SK-N-SH (cell line): Measurements from ENCODE around the gene MAGI3. TPM values are rescaled to one million over a fixed set of nuclear protein-coding genes. Genes with fewer than 3 reads are reported as not detected.

ENCODE experiments used
- CTCF ChIA-PET: fragments of 300-600, 350-600 bp; formaldehyde crosslinking; extraction: SDS; loops from one replicate; lab custom pipeline; 2021; lab: Yijun Ruan, JAX
- POLR2A ChIA-PET: fragments of 350-600 bp; sonication (Branson Sonifier 250); formaldehyde crosslinking; extraction: SDS; loops from one replicate; lab custom pipeline; 2020; ENCODE audit warnings: antibody characterized with exemption, inconsistent platforms; lab: Yijun Ruan, JAX
- DNase-seq: peaks from one replicate; pipeline ENCODE4 v3.0.0; 2012
- H2AFZ ChIP-seq: fragments of 200-600 bp; sonication (generic); 2 replicates; pipeline ENCODE4 v1.8.1; 2016; ENCODE audit warnings: antibody characterized with exemption, mild to moderate bottlenecking, low read depth
- H3F3A ChIP-seq: fragments of 200-600 bp; sonication (generic); replicated peaks from 2 replicates; pipeline ENCODE3; 2016; ENCODE audit warnings: antibody characterized with exemption, mild to moderate bottlenecking; ENCODE audit not compliant: insufficient read depth
- H3K27ac ChIP-seq, 2 experiments: fragments of 200-500 bp in 1 of 2; fragments of 200-600 bp in 1 of 2; sonication (Bioruptor generic) in 1 of 2; sonication (generic), shearing (Covaris generic) in 1 of 2; 2 replicates each; pipeline versions ENCODE4 v1.5.1 to v1.6.1; 2014 to 2016; ENCODE audit warnings: low read depth in 2 of 2, inconsistent platforms in 1 of 2, low read length in 1 of 2, mild to moderate bottlenecking in 1 of 2, mixed read lengths in 1 of 2
- H3K27me3 ChIP-seq: fragments of 200-600 bp; sonication (generic), shearing (Covaris generic); 2 replicates; pipeline ENCODE4 v1.6.1; 2016; ENCODE audit warnings: mixed run types; ENCODE audit not compliant: insufficient read depth
- H3K36me3 ChIP-seq, 2 experiments: fragments of 200-500 bp in 1 of 2; fragments of 200-600 bp in 1 of 2; sonication (Bioruptor generic) in 1 of 2; sonication (generic) in 1 of 2; replicated peaks in 1 of 2; 2 replicates each; pipeline versions ENCODE3 to v1.5.1; 2014 to 2016; ENCODE audit warnings: low read length in 1 of 2, mild to moderate bottlenecking in 1 of 2; ENCODE audit not compliant: insufficient read depth in 2 of 2, control insufficient read depth in 1 of 2
- H3K4me1 ChIP-seq, 2 experiments: fragments of 200-500 bp in 1 of 2; fragments of 200-600 bp in 1 of 2; sonication (Bioruptor generic) in 1 of 2; sonication (generic), shearing (Covaris generic) in 1 of 2; 2 replicates each; pipeline versions ENCODE4 v1.5.1 to v1.6.1; 2014 to 2016; ENCODE audit warnings: low read depth in 1 of 2, low read length in 1 of 2, mixed run types in 1 of 2; ENCODE audit not compliant: insufficient read depth in 2 of 2, control insufficient read depth in 1 of 2
- H3K4me2 ChIP-seq: fragments of 200-600 bp; sonication (generic), shearing (Covaris generic); 2 replicates; pipeline ENCODE4 v1.6.1; 2017; ENCODE audit warnings: mixed run types
- H3K4me3 ChIP-seq, 2 experiments: fragments of 200-500 bp in 1 of 2; fragments of 200-600 bp in 1 of 2; sonication (Bioruptor generic) in 1 of 2; sonication (generic), shearing (Covaris generic) in 1 of 2; 2 replicates each; pipeline versions ENCODE4 v1.5.1 to v1.8.1; 2014 to 2016; ENCODE audit warnings: low read depth in 2 of 2, inconsistent platforms in 1 of 2, low read length in 1 of 2, mild to moderate bottlenecking in 1 of 2, mixed read lengths in 1 of 2, moderate library complexity in 1 of 2
- H3K79me2 ChIP-seq: fragments of 200-600 bp; sonication (generic); 2 replicates; pipeline ENCODE4 v1.8.1; 2017; ENCODE audit warnings: mild to moderate bottlenecking; ENCODE audit not compliant: insufficient read depth
- H3K9ac ChIP-seq: fragments of 200-600 bp; sonication (generic); 2 replicates; pipeline ENCODE4 v1.6.1; 2017; ENCODE audit warnings: mixed run types
- H3K9me2 ChIP-seq: fragments of 200-600 bp; sonication (generic); 2 replicates; pipeline ENCODE4 v1.6.1; 2017; ENCODE audit warnings: mixed run types
- H3K9me3 ChIP-seq: fragments of 200-600 bp; sonication (generic); 2 replicates; pipeline ENCODE4 v1.6.1; 2017; ENCODE audit warnings: mixed run types, mild to moderate bottlenecking, moderate library complexity
- H4K20me1 ChIP-seq: fragments of 200-600 bp; sonication (generic); 2 replicates; pipeline ENCODE4 v1.6.1; 2017; ENCODE audit warnings: mild to moderate bottlenecking, mixed run types; ENCODE audit not compliant: insufficient read depth
- CHD2 ChIP-seq: fragments of 150-350 bp; IDR thresholded peaks from 2 replicates; pipeline ENCODE4 v1.6.1; 2018; ENCODE audit warnings: low read length; ENCODE audit not compliant: partially characterized antibody
- CTCF ChIP-seq: fragments of 200-600 bp; sonication (generic); IDR thresholded peaks from 2 replicates; pipeline ENCODE4 v1.6.1; 2017; ENCODE audit warnings: antibody characterized with exemption, mild to moderate bottlenecking, moderate library complexity
- EZH2phosphoT487 ChIP-seq: fragments of 200-600 bp; sonication (generic); IDR thresholded peaks from 2 replicates; pipeline ENCODE4 v1.6.1; 2017; ENCODE audit warnings: low read depth, mixed run types, mild to moderate bottlenecking, antibody characterized with exemption, moderate library complexity, borderline replicate concordance
- FOXM1 ChIP-seq: IDR thresholded peaks from 2 replicates; pipeline ENCODE4 v1.4.0; 2012; ENCODE audit warnings: low read depth, mild to moderate bottlenecking
- GABPA ChIP-seq: IDR thresholded peaks from 2 replicates; pipeline ENCODE4 v1.4.0; 2012; ENCODE audit warnings: low read depth, mild to moderate bottlenecking
- MXI1 ChIP-seq: IDR thresholded peaks from 2 replicates; pipeline ENCODE4 v1.6.1; 2012; ENCODE audit warnings: mild to moderate bottlenecking, low read depth, low read length, improper control_type of control experiment
- NFIC ChIP-seq: IDR thresholded peaks from 2 replicates; pipeline ENCODE4 v1.4.0; 2012; ENCODE audit warnings: borderline replicate concordance
- PBX3 ChIP-seq: IDR thresholded peaks from 2 replicates; pipeline ENCODE4; 2012
- POLR2AphosphoS5 ChIP-seq: IDR thresholded peaks from 2 replicates; pipeline ENCODE4 v1.6.1; 2012; ENCODE audit warnings: low read depth, low read length
- RCOR1 ChIP-seq: fragments of 150-350 bp; IDR thresholded peaks from 2 replicates; pipeline ENCODE4 v1.6.1; 2017; ENCODE audit warnings: antibody characterized with exemption, low read length
- RFX5 ChIP-seq: IDR thresholded peaks from 2 replicates; pipeline ENCODE4 v1.6.1; 2012; ENCODE audit warnings: mild to moderate bottlenecking, improper control_type of control experiment, low read length
- SIN3A ChIP-seq: IDR thresholded peaks from 2 replicates; pipeline ENCODE4 v1.6.1; 2012; ENCODE audit warnings: low read depth, mild to moderate bottlenecking, low read length, moderate library complexity, borderline replicate concordance
- SMC3 ChIP-seq: IDR thresholded peaks from 2 replicates; pipeline ENCODE4 v1.6.1; 2012; ENCODE audit warnings: low read depth, low read length, improper control_type of control experiment
- TAF1 ChIP-seq: IDR thresholded peaks from 2 replicates; pipeline ENCODE4 v1.6.1; 2012; ENCODE audit warnings: low read depth, mild to moderate bottlenecking, low read length, moderate library complexity, borderline replicate concordance
- TCF12 ChIP-seq: IDR thresholded peaks from 2 replicates; pipeline ENCODE4 v1.4.0; 2012
- USF2 ChIP-seq: fragments of 150-350 bp; IDR thresholded peaks from 2 replicates; pipeline ENCODE4 v1.6.1; 2017; ENCODE audit warnings: antibody characterized with exemption, low read length, low read depth, borderline replicate concordance
- YY1 ChIP-seq: IDR thresholded peaks from 2 replicates; pipeline ENCODE4 v1.4.0; 2012; ENCODE audit warnings: low read depth, mild to moderate bottlenecking
- WGBS: methylation state at CpG from one replicate; pipeline ENCODE4 v1.1.6; 2017; ENCODE audit warnings: low lambda C conversion rate; 5-methylcytosine and 5-hydroxymethylcytosine counted together
- polyA plus RNA-seq, 3 experiments: library from polyadenylated mRNA; depleted of rRNA; stranded (reverse); fragments of >200 nt; gene quantifications; 2 replicates each; pipeline ENCODE4 v1.2.3, GENCODE V29; 2012

The MAGI3 gene
- polyA plus RNA-seq, 1 of the 3 experiments (the other 2 are of a cell fraction), result 2.9 TPM

DNA sequence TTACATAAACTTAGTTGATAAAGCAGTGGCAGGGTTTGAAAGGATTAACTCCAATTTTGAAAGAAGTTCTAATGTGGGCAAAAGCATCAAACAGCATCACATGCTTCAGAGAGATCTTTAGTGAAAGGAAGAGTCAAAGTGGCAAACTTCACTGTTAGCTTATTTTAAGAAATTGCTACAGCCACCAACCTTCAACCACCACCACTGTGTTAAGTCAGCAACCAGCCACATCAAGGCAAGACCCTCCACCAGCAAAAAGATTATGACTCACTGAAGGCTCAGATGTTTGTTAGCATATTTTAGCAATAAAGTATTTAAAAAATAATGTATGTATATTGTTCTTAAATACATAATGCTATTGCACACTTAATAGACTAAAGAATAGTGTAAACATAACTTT lies 21.3 kb upstream of the MAGI3 start:
- TF ChIP-seq USF2, result no peak

GRCh38 chr1:113369699-113370098 lies 20.6 kb upstream of the MAGI3 start:
- ChIA-PET POLR2A (no interaction called here), CTCF (no interaction called here)
- Histone ChIP-seq H3K36me3 (no peaks in the 10 kb centered on the region), H3F3A (no peaks in the 10 kb centered on the region), H3K27ac (no peak overlapping the region), H3K9me2 (no peaks in the 10 kb centered on the region), H3K4me1 (peaks cover 0 to 3% of the 10 kb centered on the region in 2 experiments; a peak in 1 of 4 replicates), H4K20me1 (no peaks in the 10 kb centered on the region), H3K27me3 (no peaks in the 10 kb centered on the region), H3K9ac (no peak overlapping the region), H3K79me2 (no peaks in the 10 kb centered on the region), H3K9me3 (no peaks in the 10 kb centered on the region), H3K4me2 (no peak overlapping the region), H3K4me3 (no peak overlapping the region), H2AFZ (no peak overlapping the region)
- WGBS, result 86% methylated on average over 1 of the region's 1 CpG
- no peak for TF ChIP-seq PBX3
- TF ChIP-seq GABPA, result no peak
- no peak for TF ChIP-seq FOXM1
- no peak for TF ChIP-seq CHD2
- no peak for TF ChIP-seq TCF12
- no peak for TF ChIP-seq POLR2AphosphoS5
- no peak for TF ChIP-seq NFIC
- TF ChIP-seq SMC3, result no peak
- no peak for TF ChIP-seq CTCF
- TF ChIP-seq RCOR1, result no peak
- no peak for TF ChIP-seq YY1
- no peak for TF ChIP-seq SIN3A
- TF ChIP-seq EZH2phosphoT487, result no peak
- TF ChIP-seq RFX5, result no peak
- no peak for TF ChIP-seq MXI1
- TF ChIP-seq TAF1, result no peak
- no peak for DNase-seq

More for the DNA sequence above, 21.3 kb upstream of the MAGI3 start:
- no peaks in the 10 kb centered on the region for H3K9me3 ChIP-seq
- no peaks in the 10 kb centered on the region for H4K20me1 ChIP-seq
- H3K36me3 ChIP-seq, result no peaks in the 10 kb centered on the region
- no peak overlapping the region for H2AFZ ChIP-seq
- H3K4me1 ChIP-seq, result peaks cover 0 to 10% of the 10 kb centered on the region in 2 experiments; a peak in 1 of 4 replicates
- no peak overlapping the region for H3K4me3 ChIP-seq
- no peak overlapping the region for H3K9ac ChIP-seq
- no peaks in the 10 kb centered on the region for H3K79me2 ChIP-seq
- ChIA-PET CTCF (no interaction called here), POLR2A (no interaction called here)
- no peaks in the 10 kb centered on the region for H3K27me3 ChIP-seq
- no peak overlapping the region for H3K27ac ChIP-seq
- H3F3A ChIP-seq, result no peaks in the 10 kb centered on the region
- no peak overlapping the region for H3K4me2 ChIP-seq
- no peaks in the 10 kb centered on the region for H3K9me2 ChIP-seq
- DNase-seq, result no peak
